Ascending aorta (tissue), 2 donors: ENCODE results near the gene WDR86. TPM values are rescaled to one million over a fixed set of nuclear protein-coding genes. Genes with fewer than 3 reads are reported as not detected.

Experiments used
- DNase-seq, 2 donors: peaks; one replicate each; pipeline ENCODE4 v3.0.0-alpha.2; 2019; ENCODE audit warnings: low spot score in 2 of 2
- H3K27ac ChIP-seq, 2 donors: fragments of 200-600 bp; sonication (generic); one replicate each; pipeline ENCODE4 v1.5.1; 2016 to 2017; ENCODE audit warnings: mild to moderate bottlenecking in 1 of 2
- H3K27me3 ChIP-seq: fragments of 200-600 bp; sonication (generic); one replicate; pipeline ENCODE4 v1.5.1; 2017
- H3K36me3 ChIP-seq, 2 donors: fragments of 200-600 bp; sonication (generic); one replicate each; pipeline ENCODE4 v1.5.1; 2016
- H3K4me1 ChIP-seq, 2 donors: fragments of 200-600 bp; sonication (generic); one replicate each; pipeline ENCODE4 v1.5.1; 2016 to 2017; ENCODE audit warnings: mild to moderate bottlenecking in 1 of 2
- H3K4me3 ChIP-seq, 2 donors: fragments of 200-600 bp; sonication (generic); one replicate each; pipeline ENCODE4 v1.5.1; 2016 to 2017; ENCODE audit warnings: mild to moderate bottlenecking in 1 of 2
- H3K9me3 ChIP-seq, 2 donors: fragments of 200-600 bp; sonication (generic); one replicate each; pipeline ENCODE4 v1.5.1; 2016
- intact Hi-C: fragments of 100-400 bp; cut with DNase I; formaldehyde crosslinking; loops from one replicate; pipeline ENCODE4 v1.15.1; 2023
- total RNA-seq: library from RNA; depleted of rRNA; stranded (reverse); fragments of >200 nt; gene quantifications from one replicate; pipeline ENCODE4 v1.1.0, GENCODE V29; 2016
- TF ChIP-seq, protein P1 (sequence below), 3 experiments: fragments of 200-600 bp in 2 of 3; fragments of 450-650 bp in 1 of 3; sonication (generic) in 2 of 3; IDR thresholded peaks; one replicate each; pipeline ENCODE4 v1.5.1; 2016 to 2019; ENCODE audit warnings: antibody characterized with exemption in 3 of 3, mild to moderate bottlenecking in 1 of 3, moderate library complexity in 1 of 3

The WDR86 gene
- total RNA-seq, 1 donor from 2014 or later = 4.0 TPM

DNA sequence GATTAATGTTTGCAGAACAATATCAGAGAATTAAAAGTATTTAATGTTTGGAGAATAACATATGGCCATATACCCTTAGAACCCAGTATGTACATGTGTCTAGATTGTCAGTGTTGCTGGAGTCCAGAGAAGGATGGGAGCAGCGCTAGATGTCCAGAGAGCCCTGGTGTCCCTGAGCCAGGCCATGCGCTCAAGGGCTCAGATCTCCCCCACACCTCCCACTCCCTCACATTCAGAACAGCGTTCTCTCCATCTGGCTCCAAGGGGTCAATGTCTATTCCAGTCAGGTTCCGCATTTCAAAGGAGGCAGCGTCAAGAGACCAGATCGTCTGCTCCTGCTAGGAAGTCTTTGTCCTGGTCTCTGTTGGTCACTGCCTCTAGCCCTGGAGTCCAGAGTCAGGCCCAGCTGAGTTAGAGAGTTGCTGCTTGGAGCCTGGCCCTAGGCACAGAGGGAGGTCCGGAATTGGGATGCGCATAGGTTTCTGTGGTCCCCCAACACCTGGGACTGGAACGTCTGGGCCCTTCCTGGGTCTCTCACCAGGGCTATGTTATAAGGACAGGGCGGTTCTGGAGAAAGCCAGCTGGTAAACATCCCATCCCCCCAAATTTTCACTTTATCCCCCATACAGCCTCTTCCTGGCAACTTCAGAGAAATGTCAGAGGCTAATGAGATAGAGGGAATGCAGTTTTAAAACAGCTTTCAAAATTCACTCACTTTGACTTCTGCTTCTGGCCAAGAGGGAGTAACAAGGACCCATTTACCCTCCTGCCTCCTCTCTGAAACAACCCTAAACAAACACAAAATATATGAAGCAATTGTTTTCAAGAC is 6.5 kb upstream of the WDR86 start:
- Histone ChIP-seq H3K27ac (no peak overlapping the region), H3K4me1 (no peaks in the 10 kb centered on the region), H3K27me3 (no peaks in the 10 kb centered on the region), H3K4me3 (no peak overlapping the region), H3K36me3 (no peaks in the 10 kb centered on the region), H3K9me3 (peaks cover 5 to 10% of the 10 kb centered on the region in 2 donors)
- DNase-seq = no peak
- TF ChIP-seq, protein P1, sequence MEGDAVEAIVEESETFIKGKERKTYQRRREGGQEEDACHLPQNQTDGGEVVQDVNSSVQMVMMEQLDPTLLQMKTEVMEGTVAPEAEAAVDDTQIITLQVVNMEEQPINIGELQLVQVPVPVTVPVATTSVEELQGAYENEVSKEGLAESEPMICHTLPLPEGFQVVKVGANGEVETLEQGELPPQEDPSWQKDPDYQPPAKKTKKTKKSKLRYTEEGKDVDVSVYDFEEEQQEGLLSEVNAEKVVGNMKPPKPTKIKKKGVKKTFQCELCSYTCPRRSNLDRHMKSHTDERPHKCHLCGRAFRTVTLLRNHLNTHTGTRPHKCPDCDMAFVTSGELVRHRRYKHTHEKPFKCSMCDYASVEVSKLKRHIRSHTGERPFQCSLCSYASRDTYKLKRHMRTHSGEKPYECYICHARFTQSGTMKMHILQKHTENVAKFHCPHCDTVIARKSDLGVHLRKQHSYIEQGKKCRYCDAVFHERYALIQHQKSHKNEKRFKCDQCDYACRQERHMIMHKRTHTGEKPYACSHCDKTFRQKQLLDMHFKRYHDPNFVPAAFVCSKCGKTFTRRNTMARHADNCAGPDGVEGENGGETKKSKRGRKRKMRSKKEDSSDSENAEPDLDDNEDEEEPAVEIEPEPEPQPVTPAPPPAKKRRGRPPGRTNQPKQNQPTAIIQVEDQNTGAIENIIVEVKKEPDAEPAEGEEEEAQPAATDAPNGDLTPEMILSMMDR (IDR thresholded peaks at IDR 0.05) = no peak
- intact Hi-C loops = no loop called here

DNA sequence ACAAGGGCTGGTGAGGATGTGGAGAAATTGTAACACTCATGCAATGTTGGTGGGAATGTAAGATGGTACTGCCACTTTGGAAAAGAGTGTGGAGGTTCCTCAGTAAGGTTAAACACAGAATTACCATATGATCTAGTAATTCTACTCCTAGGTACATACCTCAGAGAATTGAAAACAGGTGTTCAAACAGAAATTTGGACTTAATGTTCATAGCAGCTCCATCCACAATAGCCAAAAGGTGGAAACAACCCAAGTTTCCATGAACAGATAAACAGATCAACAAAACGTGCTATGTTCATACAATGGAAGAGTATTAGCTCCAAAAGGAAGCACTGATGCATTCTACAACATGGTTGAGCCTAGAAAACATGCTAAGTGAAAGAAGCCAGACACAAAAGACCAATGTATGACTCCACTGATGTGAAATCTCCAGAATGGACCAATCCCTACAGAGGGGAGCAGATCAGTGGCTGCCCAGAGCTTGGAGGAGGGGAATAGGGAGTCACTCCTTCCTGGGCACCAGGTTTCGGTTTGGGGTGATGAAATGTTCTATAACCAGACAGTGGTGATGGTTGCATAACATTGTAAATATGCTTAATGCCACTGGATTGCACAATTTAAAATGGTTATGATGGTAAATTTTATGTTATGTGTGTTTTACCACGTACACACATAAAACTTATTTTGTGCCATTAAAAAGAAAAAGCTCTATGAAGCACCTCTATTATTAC is 5.7 kb upstream of the WDR86 start:
- H3K36me3 ChIP-seq = no peaks in the 10 kb centered on the region
- H3K4me1 ChIP-seq = no peaks in the 10 kb centered on the region
- H3K27ac ChIP-seq = no peak overlapping the region
- no peak overlapping the region for H3K4me3 ChIP-seq
- intact Hi-C loops = no loop called here
- DNase-seq = no peak
- TF ChIP-seq, protein P1 (IDR thresholded peaks at IDR 0.05) = no peak
- H3K27me3 ChIP-seq = no peaks in the 10 kb centered on the region
- peaks cover 5 to 10% of the 10 kb centered on the region in 2 donors for H3K9me3 ChIP-seq

DNA sequence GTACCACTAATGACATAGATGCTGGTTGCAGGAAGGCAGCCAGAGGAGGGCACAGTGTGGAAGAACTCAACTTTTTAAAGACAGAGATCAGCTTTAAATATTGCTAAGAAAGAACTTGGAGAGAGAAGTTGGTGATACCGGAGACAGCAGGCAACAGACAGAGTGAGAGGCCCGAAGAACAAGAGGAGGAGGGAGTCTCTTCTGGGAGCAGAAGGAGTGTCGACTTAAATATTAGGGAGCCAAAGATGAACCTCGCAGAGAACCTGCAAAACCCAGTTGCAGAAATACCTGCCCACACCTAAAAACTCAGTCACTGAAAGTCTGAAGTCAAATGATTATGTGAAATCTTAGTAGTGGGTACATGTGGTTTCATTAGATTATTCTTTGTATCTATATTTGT is 3.4 kb upstream of the WDR86 start:
- Histone ChIP-seq H3K27ac (no peak overlapping the region), H3K36me3 (no peaks in the 10 kb centered on the region), H3K9me3 (no peaks in the 10 kb centered on the region), H3K27me3 (peaks cover 12% of the 10 kb centered on the region), H3K4me1 (peaks cover 5 to 12% of the 10 kb centered on the region in 2 donors), H3K4me3 (no peak overlapping the region)
- no peak for DNase-seq
- intact Hi-C loops = no loop called here
- TF ChIP-seq, protein P1 (IDR thresholded peaks at IDR 0.05) = no peak

DNA sequence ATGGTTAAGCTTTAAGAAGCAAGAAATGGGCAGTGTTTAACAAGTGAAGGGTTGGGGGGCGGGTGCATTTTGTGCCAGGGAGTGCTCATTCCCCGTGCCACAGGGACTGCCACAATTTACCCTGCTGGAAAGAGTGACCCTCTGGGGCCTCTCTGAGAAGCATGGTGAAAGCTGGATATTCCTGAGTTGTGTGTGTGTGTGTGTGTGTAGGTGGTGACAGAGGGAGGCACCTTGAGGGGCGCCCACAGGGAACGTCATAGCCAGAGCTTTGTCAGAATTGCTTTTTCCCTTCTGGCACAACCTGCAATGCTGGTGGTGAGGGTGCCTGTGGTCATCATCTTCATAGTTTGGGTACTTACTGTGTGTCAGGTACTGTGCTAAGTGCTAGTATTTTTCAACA is 2.5 kb upstream of the WDR86 start:
- Histone ChIP-seq H3K4me1 (peaks cover 5 to 12% of the 10 kb centered on the region in 2 donors), H3K27ac (no peak overlapping the region), H3K4me3 (no peak overlapping the region), H3K27me3 (peaks cover 12% of the 10 kb centered on the region), H3K36me3 (no peaks in the 10 kb centered on the region), H3K9me3 (no peaks in the 10 kb centered on the region)
- TF ChIP-seq, protein P1 (IDR thresholded peaks at IDR 0.05) = no peak
- intact Hi-C loops = no loop called here
- no peak for DNase-seq

DNA sequence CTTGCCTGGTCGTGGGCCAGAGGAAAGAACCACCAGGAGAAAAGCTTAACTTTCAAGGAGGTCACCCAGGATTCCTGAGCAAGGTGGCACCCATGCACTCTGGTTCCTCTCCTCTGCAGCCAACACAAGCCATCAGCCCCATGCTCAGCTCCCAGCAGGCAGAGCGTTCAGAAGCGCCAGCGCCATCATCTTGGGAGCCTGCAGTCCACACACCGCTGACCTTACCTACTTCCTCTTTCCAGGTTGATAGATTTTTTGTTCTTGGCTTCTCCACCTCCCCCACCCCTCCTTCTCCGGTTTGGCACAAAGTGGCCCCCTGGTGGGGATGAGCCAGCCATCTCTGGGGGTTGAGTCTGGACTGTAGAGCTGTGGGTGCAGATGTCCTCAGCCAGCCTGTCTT is 1.7 kb upstream of the WDR86 start:
- no peak for DNase-seq
- intact Hi-C loops = no loop called here
- Histone ChIP-seq H3K9me3 (no peaks in the 10 kb centered on the region), H3K4me3 (no peak overlapping the region), H3K4me1 (peaks cover 5 to 12% of the 10 kb centered on the region in 2 donors), H3K27ac (no peak overlapping the region), H3K36me3 (no peaks in the 10 kb centered on the region), H3K27me3 (peaks cover 12% of the 10 kb centered on the region)
- TF ChIP-seq, protein P1 (IDR thresholded peaks at IDR 0.05) = no peak
